HepG2 (cell line): ENCODE data around the gene POLR2M. TPM values are rescaled to one million over a fixed set of nuclear protein-coding genes. Genes with fewer than 3 reads are reported as not detected.

Experiments used
- ATAC-seq: fragments of 200-7000 bp; cut with Tn5 transposase; 3 replicates; pipeline ENCODE4 v1.9.1; 2020; ENCODE audit warnings: mild to moderate bottlenecking, moderate library complexity
- BruUV-seq: library from RNA; stranded (reverse); fragments of 400-500 nt; replicated peaks from 2 replicates; lab custom pipeline; 2021; lab: Mats Ljungman, UMichigan
- CTCF ChIA-PET: fragments of 300-600 bp; formaldehyde crosslinking; extraction: SDS; loops from one replicate; lab custom pipeline; 2021; ENCODE audit warnings: low total read pairs, inconsistent platforms, low intra/inter-chr PET ratio; lab: Yijun Ruan, JAX
- POLR2A ChIA-PET: fragments of 350-600 bp; sonication (Branson Sonifier 250); formaldehyde crosslinking; loops from one replicate; lab custom pipeline; 2020; ENCODE audit warnings: antibody characterized with exemption, inconsistent platforms; lab: Yijun Ruan, JAX
- DNase-seq: peaks from one replicate; pipeline ENCODE4 v3.0.0-alpha.2; 2015; ENCODE audit warnings: low spot score
- FAIRE-seq: peaks from 3 replicates; lab custom pipeline; 2011; peaks lifted over from hg19 to GRCh38; lab: Jason Lieb, UNC
- H2AFZ ChIP-seq: one replicate; pipeline ENCODE4 v1.6.1; 2011; ENCODE audit warnings: low read length, inconsistent platforms
- H3K27ac ChIP-seq: fragments of 300-600 bp; 3 replicates; pipeline ENCODE4 v1.8.0; 2011; ENCODE audit warnings: mixed run types, mild to moderate bottlenecking, mixed read lengths, low read length, inconsistent platforms; ENCODE audit not compliant: insufficient read depth; ENCODE audit errors: extremely low read length
- H3K27me3 ChIP-seq, 2 experiments: fragments of 200-600 bp in 1 of 2; 2 replicates in 1 of 2; 3 replicates in 1 of 2; pipeline versions ENCODE4 v1.6.0 to v1.8.0; 2011; ENCODE audit warnings: low read length in 2 of 2, mild to moderate bottlenecking in 2 of 2, moderate library complexity in 2 of 2, inconsistent platforms in 1 of 2; ENCODE audit not compliant: insufficient read depth in 2 of 2, control insufficient read depth in 1 of 2
- H3K36me3 ChIP-seq, 2 experiments: fragments of 200-600 bp in 1 of 2; replicated peaks in 1 of 2; 2 replicates in 1 of 2; 3 replicates in 1 of 2; pipeline versions ENCODE4 v1.5.1 to v1.8.0; 2011; ENCODE audit warnings: low read length in 2 of 2, inconsistent platforms in 1 of 2; ENCODE audit not compliant: insufficient read depth in 2 of 2, control insufficient read depth in 1 of 2
- H3K4me1 ChIP-seq: 2 replicates; pipeline ENCODE4 v1.5.1; 2012; ENCODE audit warnings: low read length, inconsistent platforms; ENCODE audit not compliant: insufficient read depth
- H3K4me2 ChIP-seq: 2 replicates; pipeline ENCODE4 v1.6.0; 2011; ENCODE audit warnings: low read depth, low read length, inconsistent platforms
- H3K4me3 ChIP-seq, 3 experiments: fragments of 200-600 bp in 1 of 3; sonication (generic), shearing (Covaris generic) in 1 of 3; replicated peaks in 1 of 3; 2 replicates each; pipeline ENCODE4 v1.5.1; 2011 to 2016; ENCODE audit warnings: low read length in 3 of 3, inconsistent platforms in 2 of 3, low read depth in 2 of 3, mild to moderate bottlenecking in 2 of 3, control low read depth in 1 of 3, mixed read lengths in 1 of 3; ENCODE audit not compliant: insufficient read depth in 1 of 3
- H3K79me2 ChIP-seq: one replicate; pipeline ENCODE4 v1.6.1; 2011; ENCODE audit warnings: low read length, inconsistent platforms; ENCODE audit not compliant: insufficient read depth
- H3K9ac ChIP-seq: 2 replicates; pipeline ENCODE4 v1.6.0; 2011; ENCODE audit warnings: mild to moderate bottlenecking, low read depth, low read length, inconsistent platforms; ENCODE audit not compliant: insufficient read depth
- H3K9me3 ChIP-seq: 2 replicates; pipeline ENCODE4 v1.5.1; 2012; ENCODE audit warnings: mild to moderate bottlenecking, low read length
- H4K20me1 ChIP-seq: 2 replicates; pipeline ENCODE4 v1.6.0; 2011; ENCODE audit warnings: inconsistent platforms, mild to moderate bottlenecking, low read length, moderate library complexity; ENCODE audit not compliant: insufficient read depth
- CEBPG ChIP-seq: IDR thresholded peaks from 2 replicates; pipeline ENCODE4 v1.6.1; 2016
- FOSL1 ChIP-seq: sonication (generic); formaldehyde crosslinking; IDR thresholded peaks from 2 replicates; pipeline ENCODE4 v1.9.0; 2021; ENCODE audit warnings: missing genetic modification reagents, borderline replicate concordance
- KLF16 ChIP-seq, 2 experiments: sonication (generic) in 1 of 2; formaldehyde crosslinking in 1 of 2; IDR thresholded peaks; 2 replicates each; pipeline versions ENCODE4 v1.6.1 to v1.8.0; 2016 to 2023; ENCODE audit warnings: missing genetic modification reagents in 2 of 2, missing compliant biosample characterization in 1 of 2
- NCOA2 ChIP-seq: sonication (generic); formaldehyde crosslinking; IDR thresholded peaks from 2 replicates; pipeline ENCODE4 v1.8.0; 2022; ENCODE audit warnings: inconsistent platforms
- NFYB ChIP-seq: sonication (generic); formaldehyde crosslinking; IDR thresholded peaks from 2 replicates; pipeline ENCODE4 v1.4.0; 2020; ENCODE audit warnings: missing genetic modification reagents
- NRL ChIP-seq: sonication (generic); formaldehyde crosslinking; IDR thresholded peaks from 2 replicates; pipeline ENCODE4 v1.5.0; 2020; ENCODE audit warnings: missing genetic modification reagents, mild to moderate bottlenecking, moderate library complexity, borderline replicate concordance
- PITX1 ChIP-seq: sonication (generic); formaldehyde crosslinking; IDR thresholded peaks from 2 replicates; pipeline ENCODE4 v1.5.1; 2020; ENCODE audit warnings: mild to moderate bottlenecking, missing genetic modification reagents
- REXO4 ChIP-seq: sonication (generic); formaldehyde crosslinking; IDR thresholded peaks from 2 replicates; pipeline ENCODE4 v1.8.0; 2022; ENCODE audit warnings: missing genetic modification reagents, mild to moderate bottlenecking, borderline replicate concordance
- SYNCRIP ChIP-seq: fragments of 200-400 bp; formaldehyde crosslinking; IDR thresholded peaks from 2 replicates; pipeline ENCODE4 v1.6.1; 2018; ENCODE audit warnings: mild to moderate bottlenecking, low read depth, low read length; ENCODE audit not compliant: insufficient read depth
- ZNF337 ChIP-seq: sonication (generic); formaldehyde crosslinking; IDR thresholded peaks from 2 replicates; pipeline ENCODE4 v1.5.1; 2020; ENCODE audit warnings: missing genetic modification reagents, low read depth, mild to moderate bottlenecking, borderline replicate concordance
- ZNF367 ChIP-seq: sonication (generic); formaldehyde crosslinking; IDR thresholded peaks from 2 replicates; pipeline ENCODE4 v1.4.0; 2020; ENCODE audit warnings: missing genetic modification reagents, borderline replicate concordance
- ZNF382 ChIP-seq: sonication (generic); formaldehyde crosslinking; IDR thresholded peaks from 2 replicates; pipeline ENCODE4 v1.5.0; 2020; ENCODE audit warnings: missing genetic modification reagents, mild to moderate bottlenecking, borderline replicate concordance
- ZNF431 ChIP-seq: sonication (generic); formaldehyde crosslinking; IDR thresholded peaks from 2 replicates; pipeline ENCODE4 v1.9.0; 2022; ENCODE audit warnings: missing genetic modification reagents, low read depth, mild to moderate bottlenecking, borderline replicate concordance
- ZNF446 ChIP-seq: sonication (generic); formaldehyde crosslinking; IDR thresholded peaks from 2 replicates; pipeline ENCODE4 v1.5.0; 2020; ENCODE audit warnings: mild to moderate bottlenecking, missing genetic modification reagents
- WGBS: methylation state at CpG from one replicate; pipeline ENCODE4 v1.1.6; 2017; ENCODE audit warnings: low lambda C conversion rate; 5-methylcytosine and 5-hydroxymethylcytosine counted together
- in situ Hi-C: cut with HindIII; loops from 2 replicates; pipeline ENCODE4 v1.10.0; 2017; ENCODE audit warnings: low pct_unique_long_range_greater_than_20kb; ENCODE audit not compliant: extremely low pct_ligation_motif_present
- intact Hi-C: fragments of 100-400 bp; cut with micrococcal nuclease; formaldehyde crosslinking; loops from one replicate; pipeline ENCODE4 v1.10.0; 2022; ENCODE audit not compliant: unreplicated experiment
- polyA plus RNA-seq, 8 experiments: library from polyadenylated mRNA; depleted of rRNA in 3 of 8; stranded (reverse) in 7 of 8; unstranded in 1 of 8; fragments of >200 nt; fragmentation: Illumina TruSeq in 4 of 8; extraction: Trizol in 4 of 8; gene quantifications; 2 replicates each; pipeline versions ENCODE4 v1.2.1 to v1.2.3, GENCODE V29; 2011 to 2016; ENCODE audit warnings: low read depth in 4 of 8, missing spikeins in 1 of 8, mixed read lengths in 1 of 8; ENCODE audit not compliant: insufficient read depth in 1 of 8
- total RNA-seq, 5 experiments: library from RNA; depleted of rRNA; stranded (reverse); fragments of >200 nt; fragmentation: Illumina TruSeq; extraction: Trizol; gene quantifications; 2 replicates each; pipeline ENCODE4 v1.2.3, GENCODE V29; 2016; ENCODE audit warnings: low read depth in 1 of 5
- TF ChIP-seq, protein P1 (sequence below): sonication (generic); formaldehyde crosslinking; IDR thresholded peaks from 2 replicates; pipeline ENCODE4 v1.4.0; 2020; ENCODE audit warnings: missing genetic modification reagents
- TF ChIP-seq, protein P2 (sequence below), 2 experiments: IDR thresholded peaks; 2 replicates each; pipeline ENCODE4 v1.6.1; 2011 to 2012; ENCODE audit warnings: low read length in 2 of 2, borderline replicate concordance in 1 of 2, low read depth in 1 of 2, mild to moderate bottlenecking in 1 of 2, moderate library complexity in 1 of 2
- TF ChIP-seq, protein P3 (sequence below): sonication (generic); formaldehyde crosslinking; IDR thresholded peaks from 2 replicates; pipeline ENCODE4 v1.4.0; 2020; ENCODE audit warnings: missing genetic modification reagents, borderline replicate concordance

Gene POLR2M
- total and polyA plus RNA-seq, 2 of the 13 experiments (the other 11 are each of a cell fraction or from before 2014, with no cell fraction given), result 25.9 to 48.5 TPM

DNA sequence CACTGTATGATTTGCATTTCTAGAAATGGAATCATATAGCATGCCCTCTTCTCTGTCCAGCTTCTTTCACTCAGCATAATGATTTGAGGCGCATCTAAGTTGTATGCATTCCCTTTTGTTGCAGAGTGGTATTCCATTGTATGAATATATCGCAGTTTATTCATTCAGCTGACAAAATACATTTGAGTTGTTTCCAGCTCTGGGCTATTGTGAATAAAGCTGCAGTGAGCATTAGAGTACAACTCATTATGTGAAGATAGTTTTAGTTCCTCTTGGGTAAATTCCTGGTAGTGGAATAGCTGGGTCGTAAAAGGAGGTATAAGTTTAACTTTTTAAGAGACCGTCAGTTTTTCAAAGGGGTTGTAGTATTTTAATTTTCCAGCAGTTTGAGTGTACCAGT lies 38.5 kb upstream of the POLR2M start:
- FAIRE-seq (no peak), DNase-seq (no peak), ATAC-seq (no peak)
- Histone ChIP-seq H3K27ac (no peak overlapping the region), H3K4me2 (no peak overlapping the region), H3K4me3 (no peak overlapping the region), H2AFZ (no peak overlapping the region), H3K79me2 (no peaks in the 10 kb centered on the region), H4K20me1 (no peaks in the 10 kb centered on the region), H3K36me3 (no peaks in the 10 kb centered on the region), H3K9me3 (no peaks in the 10 kb centered on the region), H3K27me3 (peaks cover 0 to 13% of the 10 kb centered on the region in 2 experiments; a peak in 1 of 5 replicates), H3K9ac (no peak overlapping the region), H3K4me1 (peaks cover 6% of the 10 kb centered on the region; the same call in 1 of the 2 replicates)
- 65% methylated on average over 4 of the region's 4 CpGs for WGBS
- ChIA-PET CTCF (no interaction called here), POLR2A (no interaction called here)
- in situ Hi-C loops, result no loop called here
- no TSS peak for BruUV-seq
- intact Hi-C loops, result loop anchor here (5.0 kb wide), 1 partner anchor 194 kb away; no protein-coding TSS in a partner anchor
- TF ChIP-seq NRL (no peak), SYNCRIP (no peak), ZNF382 (CRISPR knock-in tag) (no peak), PITX1 (CRISPR knock-in tag) (no peak), REXO4 (CRISPR knock-in tag) (no peak), FOSL1 (CRISPR knock-in tag) (no peak), NFYB (CRISPR knock-in tag) (no peak), CEBPG (no peak), KLF16 (CRISPR knock-in tag; IDR thresholded peaks at IDR 0.05) (no peak), ZNF337 (CRISPR knock-in tag) (no peak), ZNF431 (CRISPR knock-in tag) (no peak), ZNF367 (CRISPR knock-in tag) (no peak), ZNF446 (no peak), NCOA2 (CRISPR knock-in tag) (no peak)
- TF ChIP-seq, protein P1, sequence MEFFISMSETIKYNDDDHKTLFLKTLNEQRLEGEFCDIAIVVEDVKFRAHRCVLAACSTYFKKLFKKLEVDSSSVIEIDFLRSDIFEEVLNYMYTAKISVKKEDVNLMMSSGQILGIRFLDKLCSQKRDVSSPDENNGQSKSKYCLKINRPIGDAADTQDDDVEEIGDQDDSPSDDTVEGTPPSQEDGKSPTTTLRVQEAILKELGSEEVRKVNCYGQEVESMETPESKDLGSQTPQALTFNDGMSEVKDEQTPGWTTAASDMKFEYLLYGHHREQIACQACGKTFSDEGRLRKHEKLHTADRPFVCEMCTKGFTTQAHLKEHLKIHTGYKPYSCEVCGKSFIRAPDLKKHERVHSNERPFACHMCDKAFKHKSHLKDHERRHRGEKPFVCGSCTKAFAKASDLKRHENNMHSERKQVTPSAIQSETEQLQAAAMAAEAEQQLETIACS (CRISPR knock-in tag), result no peak
- TF ChIP-seq, protein P2, sequence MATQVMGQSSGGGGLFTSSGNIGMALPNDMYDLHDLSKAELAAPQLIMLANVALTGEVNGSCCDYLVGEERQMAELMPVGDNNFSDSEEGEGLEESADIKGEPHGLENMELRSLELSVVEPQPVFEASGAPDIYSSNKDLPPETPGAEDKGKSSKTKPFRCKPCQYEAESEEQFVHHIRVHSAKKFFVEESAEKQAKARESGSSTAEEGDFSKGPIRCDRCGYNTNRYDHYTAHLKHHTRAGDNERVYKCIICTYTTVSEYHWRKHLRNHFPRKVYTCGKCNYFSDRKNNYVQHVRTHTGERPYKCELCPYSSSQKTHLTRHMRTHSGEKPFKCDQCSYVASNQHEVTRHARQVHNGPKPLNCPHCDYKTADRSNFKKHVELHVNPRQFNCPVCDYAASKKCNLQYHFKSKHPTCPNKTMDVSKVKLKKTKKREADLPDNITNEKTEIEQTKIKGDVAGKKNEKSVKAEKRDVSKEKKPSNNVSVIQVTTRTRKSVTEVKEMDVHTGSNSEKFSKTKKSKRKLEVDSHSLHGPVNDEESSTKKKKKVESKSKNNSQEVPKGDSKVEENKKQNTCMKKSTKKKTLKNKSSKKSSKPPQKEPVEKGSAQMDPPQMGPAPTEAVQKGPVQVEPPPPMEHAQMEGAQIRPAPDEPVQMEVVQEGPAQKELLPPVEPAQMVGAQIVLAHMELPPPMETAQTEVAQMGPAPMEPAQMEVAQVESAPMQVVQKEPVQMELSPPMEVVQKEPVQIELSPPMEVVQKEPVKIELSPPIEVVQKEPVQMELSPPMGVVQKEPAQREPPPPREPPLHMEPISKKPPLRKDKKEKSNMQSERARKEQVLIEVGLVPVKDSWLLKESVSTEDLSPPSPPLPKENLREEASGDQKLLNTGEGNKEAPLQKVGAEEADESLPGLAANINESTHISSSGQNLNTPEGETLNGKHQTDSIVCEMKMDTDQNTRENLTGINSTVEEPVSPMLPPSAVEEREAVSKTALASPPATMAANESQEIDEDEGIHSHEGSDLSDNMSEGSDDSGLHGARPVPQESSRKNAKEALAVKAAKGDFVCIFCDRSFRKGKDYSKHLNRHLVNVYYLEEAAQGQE (IDR thresholded peaks at IDR 0.05; ENCODE audit: borderline replicate concordance in 1 of 2, low read depth in 1 of 2, low read length in 2 of 2), result no peak
- TF ChIP-seq, protein P3, sequence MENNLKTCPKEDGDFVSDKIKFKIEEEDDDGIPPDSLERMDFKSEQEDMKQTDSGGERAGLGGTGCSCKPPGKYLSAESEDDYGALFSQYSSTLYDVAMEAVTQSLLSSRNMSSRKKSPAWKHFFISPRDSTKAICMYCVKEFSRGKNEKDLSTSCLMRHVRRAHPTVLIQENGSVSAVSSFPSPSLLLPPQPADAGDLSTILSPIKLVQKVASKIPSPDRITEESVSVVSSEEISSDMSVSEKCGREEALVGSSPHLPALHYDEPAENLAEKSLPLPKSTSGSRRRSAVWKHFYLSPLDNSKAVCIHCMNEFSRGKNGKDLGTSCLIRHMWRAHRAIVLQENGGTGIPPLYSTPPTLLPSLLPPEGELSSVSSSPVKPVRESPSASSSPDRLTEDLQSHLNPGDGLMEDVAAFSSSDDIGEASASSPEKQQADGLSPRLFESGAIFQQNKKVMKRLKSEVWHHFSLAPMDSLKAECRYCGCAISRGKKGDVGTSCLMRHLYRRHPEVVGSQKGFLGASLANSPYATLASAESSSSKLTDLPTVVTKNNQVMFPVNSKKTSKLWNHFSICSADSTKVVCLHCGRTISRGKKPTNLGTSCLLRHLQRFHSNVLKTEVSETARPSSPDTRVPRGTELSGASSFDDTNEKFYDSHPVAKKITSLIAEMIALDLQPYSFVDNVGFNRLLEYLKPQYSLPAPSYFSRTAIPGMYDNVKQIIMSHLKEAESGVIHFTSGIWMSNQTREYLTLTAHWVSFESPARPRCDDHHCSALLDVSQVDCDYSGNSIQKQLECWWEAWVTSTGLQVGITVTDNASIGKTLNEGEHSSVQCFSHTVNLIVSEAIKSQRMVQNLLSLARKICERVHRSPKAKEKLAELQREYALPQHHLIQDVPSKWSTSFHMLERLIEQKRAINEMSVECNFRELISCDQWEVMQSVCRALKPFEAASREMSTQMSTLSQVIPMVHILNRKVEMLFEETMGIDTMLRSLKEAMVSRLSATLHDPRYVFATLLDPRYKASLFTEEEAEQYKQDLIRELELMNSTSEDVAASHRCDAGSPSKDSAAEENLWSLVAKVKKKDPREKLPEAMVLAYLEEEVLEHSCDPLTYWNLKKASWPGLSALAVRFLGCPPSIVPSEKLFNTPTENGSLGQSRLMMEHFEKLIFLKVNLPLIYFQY (CRISPR knock-in tag), result no peak
